CD4-positive, alpha-beta T cell treated with Interleukin-10 for 1 hour (primary cell): ENCODE data around the gene RMC1.
A peak's percentile ranks its signal among the peaks of the same experiment; 100 is the strongest.
"Not testable (repeated sequence)": the region's sequence is repeated elsewhere in the genome, so short reads cannot be mapped to it uniquely, and the experiment has no call there.

Source experiments
- DNase-seq: peaks from one replicate; pipeline ENCODE4 v3.0.0-alpha.2; 2020

Gene RMC1

DNA sequence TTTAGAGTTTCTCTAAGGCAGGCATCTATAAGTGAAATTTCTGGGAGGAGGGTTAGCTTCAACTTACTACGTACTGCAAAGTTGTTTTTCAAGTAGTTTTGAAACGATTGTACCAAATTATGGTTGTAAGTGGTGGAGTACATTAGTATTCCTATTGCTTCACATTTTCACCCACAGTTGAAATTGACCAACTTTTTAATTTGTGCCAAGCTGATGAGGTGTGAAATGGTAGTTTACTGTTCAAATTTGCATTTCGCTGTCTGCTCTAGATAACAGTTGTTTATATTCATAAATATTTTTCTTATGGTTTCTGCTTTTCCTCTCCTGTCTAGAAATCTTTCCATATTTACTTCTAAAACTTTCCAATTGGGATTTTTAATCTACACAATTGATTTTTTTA, 64.4 kb downstream of the RMC1 start:
- no peak for DNase-seq

DNA sequence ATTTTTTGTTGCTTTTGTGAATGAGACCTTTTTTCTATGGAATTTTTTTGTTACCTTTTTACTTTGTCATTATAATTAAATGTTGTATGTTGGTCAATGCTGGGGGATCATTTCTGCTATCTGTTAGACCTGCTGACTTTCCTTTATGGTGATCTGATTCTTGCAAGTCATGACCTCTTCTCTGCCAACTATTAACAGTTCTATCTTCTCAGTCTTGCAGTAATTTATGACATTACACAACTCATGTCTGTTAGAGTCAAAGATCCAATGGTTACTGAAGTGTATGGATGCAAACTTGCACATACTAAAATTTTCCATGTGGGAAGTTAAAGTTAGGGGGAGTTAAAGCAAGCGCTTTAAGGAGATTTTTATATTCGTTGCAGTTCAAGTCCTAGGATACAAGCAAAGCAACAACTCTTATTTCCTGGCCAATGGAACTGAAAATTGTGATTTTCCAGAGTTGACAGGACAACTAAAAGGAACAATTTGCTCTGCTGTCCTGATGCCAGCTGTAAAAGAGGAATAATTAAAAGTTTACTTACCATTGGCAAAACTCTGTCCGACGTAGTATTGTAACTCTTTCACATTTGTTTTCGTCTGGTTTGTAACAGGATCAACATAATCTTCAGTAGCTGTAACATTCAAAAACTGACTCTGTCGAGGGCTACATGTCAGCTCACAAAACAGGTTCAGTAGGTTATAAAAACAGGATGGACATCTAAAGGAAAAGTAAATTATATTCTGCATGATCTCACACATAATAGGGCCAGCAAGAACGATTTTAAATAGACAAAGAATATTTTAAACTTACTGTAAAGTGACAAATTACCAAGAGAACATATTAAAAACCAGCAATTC, 65.2 kb downstream of the RMC1 start:
- no peak for DNase-seq

- DNase-seq = no peak
Measured at GRCh38 chr18:23569299-23570063, 66.2 kb downstream of the RMC1 start.

DNA sequence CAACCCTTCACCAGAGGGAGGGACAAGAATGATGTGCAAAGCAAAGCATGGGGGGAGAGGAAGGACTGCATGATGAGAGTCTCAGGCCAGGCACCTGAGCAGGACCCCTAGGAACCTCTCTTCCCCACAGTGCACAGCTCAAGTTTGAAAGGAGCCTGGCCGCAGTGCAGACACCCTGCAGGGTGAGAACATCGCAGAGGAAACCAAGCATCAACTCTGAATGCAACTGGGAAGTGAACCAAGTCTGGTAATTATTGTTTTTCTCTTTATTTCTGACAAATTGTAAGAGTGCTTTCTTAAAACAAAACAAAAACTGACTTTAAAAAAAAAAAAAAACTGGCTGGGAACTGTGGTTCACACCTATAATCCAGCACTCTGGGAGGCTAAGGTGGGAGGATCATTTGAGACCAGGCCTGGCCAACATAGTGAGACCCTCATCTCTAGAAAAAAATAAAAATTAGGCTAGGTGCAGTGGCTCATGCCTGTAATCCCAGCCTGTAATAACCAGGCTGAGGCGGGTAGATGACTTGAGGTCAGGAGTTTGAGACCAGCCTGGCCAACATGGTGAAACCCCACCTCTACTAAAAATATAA, 67.7 kb downstream of the RMC1 start:
- DNase-seq = peak; percentile 33

DNA sequence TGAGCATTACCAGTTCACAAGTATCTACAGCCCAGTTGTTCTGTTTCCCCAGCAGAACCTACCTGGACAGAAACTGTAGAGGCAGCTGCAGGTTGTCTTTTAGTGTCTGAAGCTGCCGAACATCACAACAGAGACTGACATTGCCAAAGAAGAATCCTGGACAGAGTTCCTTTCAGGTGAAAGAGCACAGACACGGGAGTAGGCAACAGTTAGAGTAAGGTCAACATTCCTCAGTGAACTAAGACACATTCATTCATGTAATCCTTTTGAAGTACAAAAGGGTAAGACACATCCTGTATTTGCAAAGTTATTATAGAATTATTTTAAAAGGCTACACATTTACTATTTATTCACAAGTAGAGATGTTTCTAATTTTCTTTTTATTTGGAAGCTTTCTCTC, 68.7 kb downstream of the RMC1 start:
- no peak for DNase-seq

DNA sequence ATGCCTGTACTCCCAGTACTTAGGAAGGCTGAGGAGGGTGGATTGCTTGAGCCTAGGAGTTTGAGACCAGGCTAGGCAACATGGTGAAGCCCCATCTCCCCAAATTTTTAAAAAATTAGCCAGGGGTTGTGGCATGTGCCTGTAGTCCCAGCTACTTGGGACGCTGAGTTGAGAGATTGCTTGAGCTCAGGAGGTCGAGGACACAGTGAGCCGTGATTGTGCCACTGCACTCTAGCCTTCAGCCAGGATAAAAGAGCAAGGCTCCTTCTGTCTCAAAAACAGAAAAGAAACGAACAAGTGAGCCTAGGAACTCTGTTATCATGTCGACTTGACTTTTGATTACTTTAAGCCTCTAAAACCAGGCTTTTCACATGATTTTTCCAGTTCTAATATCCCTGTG, 69.3 kb downstream of the RMC1 start:
- no peak for DNase-seq

DNA sequence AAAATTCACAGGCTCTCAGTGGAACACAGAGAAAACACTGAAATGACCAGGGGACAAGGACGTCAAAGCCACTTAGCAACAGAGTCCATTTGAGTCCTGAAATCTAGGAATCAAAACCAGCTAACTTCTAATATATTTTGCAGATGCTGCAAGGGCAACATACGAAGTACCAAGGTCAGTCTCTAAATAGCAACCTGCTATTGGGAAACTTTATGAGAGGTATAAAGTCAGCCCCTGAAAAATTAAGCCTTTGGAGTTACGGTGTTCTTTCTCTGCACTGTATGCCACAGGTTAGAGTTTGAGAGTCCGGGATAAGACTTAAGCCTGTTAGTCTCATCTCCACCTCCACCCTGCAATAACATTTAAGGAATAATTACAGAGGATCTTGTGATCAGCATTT, 69.7 kb downstream of the RMC1 start:
- no peak for DNase-seq

DNA sequence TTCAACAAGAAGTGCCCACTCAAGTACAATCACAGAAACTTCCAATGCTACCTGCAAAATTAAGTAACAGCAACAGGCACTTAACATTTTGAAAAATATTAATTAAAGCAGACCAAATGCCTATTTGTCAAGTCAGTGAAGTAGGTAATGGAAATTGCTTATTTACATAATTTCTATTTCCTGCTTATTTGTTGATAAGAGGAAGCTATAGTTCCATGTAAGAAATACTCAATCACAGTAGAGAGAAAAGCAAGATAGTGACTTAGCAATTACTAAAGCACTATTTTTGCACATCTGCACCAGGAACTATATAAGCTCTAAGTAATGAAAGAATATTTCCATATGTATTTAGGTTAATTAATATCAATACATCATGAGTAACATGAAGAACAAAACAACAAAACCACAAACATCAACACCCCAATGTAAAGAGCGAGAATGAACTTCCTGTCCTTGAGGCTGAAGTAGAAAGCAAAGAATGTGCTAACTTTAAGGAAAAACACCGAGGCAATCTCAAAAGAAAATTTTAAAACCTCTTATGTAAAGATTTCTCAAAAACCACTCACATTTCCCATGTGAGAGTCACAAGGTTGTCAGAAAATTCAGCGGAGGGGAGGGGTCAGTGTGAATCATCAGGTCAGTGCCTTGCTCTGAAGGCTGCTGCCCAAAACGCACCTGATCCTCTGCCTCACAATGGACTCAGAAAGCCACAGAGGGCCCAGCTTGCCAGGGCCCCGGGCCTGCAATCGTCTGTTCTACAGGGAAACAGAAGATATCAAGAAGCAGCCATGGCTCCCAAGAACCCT, 70.5 kb downstream of the RMC1 start:
- peak; percentile 54 for DNase-seq

DNA sequence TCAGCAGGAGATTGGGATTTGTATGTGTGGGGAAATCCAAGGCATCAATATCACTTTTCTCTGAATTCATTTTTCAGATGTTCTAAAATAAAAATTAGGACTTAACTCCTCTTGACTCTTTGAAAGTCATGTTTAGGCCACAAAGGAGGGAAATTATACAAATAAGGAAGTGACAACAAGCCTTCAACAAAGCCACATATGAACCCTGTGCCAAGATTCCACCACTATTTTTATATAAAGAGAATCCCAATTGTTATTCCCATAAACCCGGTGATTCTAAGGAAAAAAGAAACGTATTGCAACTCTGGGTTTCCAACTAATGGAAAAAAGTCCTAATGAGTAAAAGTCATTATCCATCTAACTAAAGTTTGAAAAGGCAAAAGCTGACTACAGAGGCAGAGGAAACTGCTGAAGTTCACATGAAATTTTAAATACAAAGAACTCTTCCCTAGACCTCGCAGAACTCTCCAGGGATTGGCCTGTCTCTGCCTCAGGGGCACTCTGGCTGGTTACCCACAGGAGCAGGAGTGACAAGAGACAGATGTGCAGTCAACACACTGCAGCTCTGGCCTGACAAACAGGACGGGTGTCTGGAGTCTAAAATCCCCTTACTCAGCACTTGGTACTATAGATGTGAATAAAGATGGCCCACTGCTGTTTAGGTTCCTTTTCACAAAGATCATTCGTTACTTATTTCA, 71.4 kb downstream of the RMC1 start:
- DNase-seq = no peak

DNA sequence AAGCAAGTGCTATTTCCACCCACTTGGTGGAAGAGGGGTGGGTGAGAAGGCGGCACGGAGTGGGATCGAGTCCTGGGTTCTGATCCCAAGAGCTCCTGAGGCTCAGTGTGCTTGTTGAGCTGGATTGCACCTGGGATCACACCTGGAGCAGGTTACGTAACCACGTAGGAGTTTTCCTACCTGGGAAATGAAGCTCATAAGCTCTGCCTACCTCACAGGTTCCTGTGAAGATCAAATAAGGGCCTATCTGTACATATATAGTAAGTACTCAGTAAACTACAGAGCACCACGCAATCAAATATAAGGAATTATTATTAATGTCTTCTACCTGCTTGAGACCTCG, 72.0 kb downstream of the RMC1 start:
- DNase-seq = no peak

GRCh38 chr18:23577521-23577920, 74.2 kb downstream of the RMC1 start:
- not testable (repeated sequence) for DNase-seq

GRCh38 chr18:23578067-23578701, 74.9 kb downstream of the RMC1 start:
- no peak for DNase-seq

- no peak for DNase-seq
Measured at GRCh38 chr18:23578891-23579653, 75.8 kb downstream of the RMC1 start.

GRCh38 chr18:23580677-23581367, 77.5 kb downstream of the RMC1 start:
- no peak for DNase-seq
